GM12872 (cell line): Measurements from ENCODE around the gene NXT1.

Experiments
- TF ChIP-seq, protein P1 (sequence below): IDR thresholded peaks from 3 replicates; pipeline ENCODE4 v1.5.1; 2011; ENCODE audit warnings: low read depth, mild to moderate bottlenecking, low read length, moderate library complexity; ENCODE audit not compliant: insufficient read depth

NXT1 gene

DNA sequence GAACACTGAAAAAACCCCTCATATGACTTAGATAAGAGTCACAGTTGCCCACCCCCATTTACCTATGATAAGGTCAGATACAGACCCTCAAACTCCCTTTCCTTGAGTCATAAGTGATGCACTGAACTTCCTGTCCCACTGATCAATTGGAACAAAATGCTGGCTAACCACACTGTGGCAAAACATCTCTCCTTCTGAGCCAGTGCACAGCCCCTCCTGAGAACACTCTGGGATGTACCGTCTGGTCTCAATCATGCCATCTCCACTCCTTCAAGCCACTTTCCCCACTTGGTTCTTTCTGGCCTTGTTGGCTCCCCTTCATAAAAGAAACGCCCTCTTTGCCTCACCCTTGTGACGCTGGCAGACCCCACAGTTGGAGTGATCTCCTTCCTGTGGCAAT, 42.6 kb upstream of the NXT1 start:
- TF ChIP-seq, protein P1, sequence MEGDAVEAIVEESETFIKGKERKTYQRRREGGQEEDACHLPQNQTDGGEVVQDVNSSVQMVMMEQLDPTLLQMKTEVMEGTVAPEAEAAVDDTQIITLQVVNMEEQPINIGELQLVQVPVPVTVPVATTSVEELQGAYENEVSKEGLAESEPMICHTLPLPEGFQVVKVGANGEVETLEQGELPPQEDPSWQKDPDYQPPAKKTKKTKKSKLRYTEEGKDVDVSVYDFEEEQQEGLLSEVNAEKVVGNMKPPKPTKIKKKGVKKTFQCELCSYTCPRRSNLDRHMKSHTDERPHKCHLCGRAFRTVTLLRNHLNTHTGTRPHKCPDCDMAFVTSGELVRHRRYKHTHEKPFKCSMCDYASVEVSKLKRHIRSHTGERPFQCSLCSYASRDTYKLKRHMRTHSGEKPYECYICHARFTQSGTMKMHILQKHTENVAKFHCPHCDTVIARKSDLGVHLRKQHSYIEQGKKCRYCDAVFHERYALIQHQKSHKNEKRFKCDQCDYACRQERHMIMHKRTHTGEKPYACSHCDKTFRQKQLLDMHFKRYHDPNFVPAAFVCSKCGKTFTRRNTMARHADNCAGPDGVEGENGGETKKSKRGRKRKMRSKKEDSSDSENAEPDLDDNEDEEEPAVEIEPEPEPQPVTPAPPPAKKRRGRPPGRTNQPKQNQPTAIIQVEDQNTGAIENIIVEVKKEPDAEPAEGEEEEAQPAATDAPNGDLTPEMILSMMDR, result no peak

DNA sequence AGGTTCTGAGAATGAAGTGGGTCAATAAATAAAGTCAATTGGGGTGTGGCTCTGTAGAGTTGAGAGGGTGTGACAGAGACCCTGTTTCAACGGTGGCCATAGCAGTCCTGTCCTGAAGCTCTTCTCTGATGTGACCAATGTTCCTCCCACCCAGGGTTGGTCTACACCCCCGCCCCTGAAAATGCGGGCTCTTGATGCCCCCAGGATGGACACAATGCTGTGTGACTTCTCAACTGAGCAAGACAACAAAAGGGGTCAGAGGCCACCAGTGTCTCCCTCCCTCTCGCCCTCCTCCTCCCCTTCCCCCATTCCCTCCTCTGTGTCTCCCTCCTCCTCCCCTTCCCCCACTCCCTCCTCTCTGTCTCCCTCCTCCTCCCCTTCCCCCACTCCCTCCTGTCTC, 41.7 kb upstream of the NXT1 start:
- TF ChIP-seq, protein P1, result no peak

DNA sequence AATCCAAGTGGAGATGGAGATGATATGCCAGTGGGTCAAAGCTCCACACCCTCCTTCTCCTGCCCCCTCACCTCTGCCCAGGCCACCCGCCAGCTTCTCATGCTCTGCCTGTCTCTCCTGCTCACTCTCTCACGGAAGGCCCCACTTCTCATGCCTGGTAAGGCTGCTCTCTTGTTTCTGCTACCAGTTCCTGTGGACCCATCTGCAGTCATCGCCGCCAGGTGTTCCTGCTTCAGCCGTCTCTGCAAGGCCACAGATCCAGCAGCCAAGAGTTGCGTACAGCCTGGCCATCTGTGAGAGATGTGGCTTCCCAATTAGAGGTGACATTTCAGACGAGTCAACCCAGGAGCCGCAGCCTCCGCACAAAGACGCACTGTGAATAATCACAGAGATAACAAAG, 40.8 kb upstream of the NXT1 start:
- TF ChIP-seq, protein P1, result no peak

DNA sequence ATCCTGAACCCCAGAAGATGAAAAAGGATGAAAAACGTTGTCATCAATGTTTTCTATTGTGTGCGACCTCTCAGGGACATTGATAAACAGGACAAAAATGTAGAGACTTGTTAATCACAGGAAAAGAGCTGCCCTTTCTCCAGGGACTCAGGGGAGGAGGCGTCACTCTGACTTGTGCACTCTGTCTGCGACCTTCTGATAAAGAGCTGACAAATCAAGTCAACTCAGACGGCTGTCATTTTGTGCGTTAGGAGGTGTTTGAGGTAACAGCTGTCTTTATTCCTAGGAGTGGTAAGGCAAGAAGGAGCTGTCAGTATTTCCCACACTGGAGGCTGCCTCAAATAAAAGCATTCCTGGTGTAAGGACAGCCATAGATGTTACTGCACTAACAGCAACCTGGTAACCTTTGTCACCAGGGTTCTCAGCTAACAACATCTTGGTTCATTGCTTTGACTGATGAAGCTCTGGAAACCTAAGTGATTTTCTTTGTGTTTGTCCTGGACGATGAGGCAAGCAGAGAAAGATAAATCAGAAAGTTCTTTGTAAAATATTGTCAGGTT, 38.6 kb upstream of the NXT1 start:
- TF ChIP-seq, protein P1, result no peak

DNA sequence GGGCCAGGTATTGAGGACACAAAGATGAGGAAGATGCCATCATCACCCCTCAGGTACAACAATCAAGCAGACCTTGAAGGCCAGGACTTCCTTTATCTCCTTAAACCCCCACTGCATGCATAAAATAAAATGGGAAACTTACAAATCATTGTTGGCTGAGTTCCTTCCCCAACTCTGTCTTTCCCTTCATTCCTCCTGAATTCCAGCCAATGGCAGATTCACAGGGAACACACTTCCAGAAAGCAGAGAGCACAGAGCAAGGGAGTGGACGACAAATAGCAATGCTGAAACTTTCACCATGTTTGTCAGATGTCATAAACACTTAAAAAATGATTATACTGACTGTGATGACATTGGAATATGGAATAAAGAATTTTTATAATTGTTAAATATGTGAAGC, 37.3 kb upstream of the NXT1 start:
- TF ChIP-seq, protein P1, result no peak

DNA sequence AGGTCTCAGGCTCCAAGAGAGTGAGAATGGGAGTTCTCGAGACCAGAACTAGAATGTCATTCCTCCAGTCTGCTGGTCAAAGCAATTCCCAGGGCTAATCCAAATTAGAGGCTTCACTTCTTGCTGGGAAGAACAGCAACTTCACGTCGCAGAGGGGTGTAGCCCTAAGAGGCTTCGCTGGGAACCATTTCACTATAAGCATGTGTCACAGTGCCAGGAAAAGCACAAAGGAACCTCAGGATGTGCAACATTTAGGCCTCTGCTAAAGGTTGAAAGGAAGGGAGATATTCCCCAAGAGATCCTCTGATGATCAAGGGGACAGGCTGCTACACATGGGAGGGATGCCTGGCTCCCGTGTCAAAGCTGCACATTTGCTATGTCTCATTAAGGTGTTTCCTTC, 35.9 kb upstream of the NXT1 start:
- TF ChIP-seq, protein P1, result no peak

DNA sequence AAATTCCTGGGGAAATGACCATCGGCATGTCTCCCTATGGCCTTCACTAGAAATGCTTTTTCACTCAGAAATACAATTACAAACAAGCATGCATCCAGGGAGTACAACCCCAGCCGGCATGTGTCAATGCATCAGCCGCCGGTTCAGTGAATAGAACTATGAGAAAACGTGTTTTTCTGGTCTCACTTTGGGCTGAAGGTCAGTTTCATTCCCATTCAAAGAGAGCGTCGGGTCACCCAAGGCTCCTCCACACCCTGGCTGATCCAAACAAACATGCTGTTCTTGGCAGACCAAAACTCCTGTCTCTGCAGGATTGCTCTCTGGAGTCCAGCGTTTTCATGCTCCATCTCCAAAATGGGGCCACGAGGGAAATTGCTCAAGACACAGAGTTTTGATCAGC, 35.5 kb upstream of the NXT1 start:
- TF ChIP-seq, protein P1, result no peak
